ENCODE results near the gene RALGAPA1.
"Not testable (repeated sequence)": the region's sequence is repeated elsewhere in the genome, so short reads cannot be mapped to it uniquely, and the experiment has no call there.

The RALGAPA1 gene

GRCh38 chr14:35825968-35826217 is 16.8 kb upstream of the RALGAPA1 start:
- Histone ChIP-seq H3K4me1 (peaks cover 0 to 12% (median 9%) of the 10 kb centered on the region in 4 donors), H3K36me3 (no peaks in the 10 kb centered on the region), H3K27ac (peak overlapping the region; percentile 95 to 98), H3K4me3 (peak overlapping the region; percentile 74 to 87), H3K27me3 (no peaks in the 10 kb centered on the region), H3K9me3 (no peaks in the 10 kb centered on the region)
- TF ChIP-seq CTCF (IDR thresholded peaks at IDR 0.05) = no peak
- no peak for DNase-seq
- intact Hi-C loops (cut with DNase I; ENCODE audit: low total_unique reads) = no loop called here

GRCh38 chr14:35824446-35825165 is 15.5 kb upstream of the RALGAPA1 start:
- DNase-seq; intact Hi-C loops (cut with DNase I; ENCODE audit: low total_unique reads): not testable (repeated sequence)

GRCh38 chr14:35822501-35822900 is 13.4 kb upstream of the RALGAPA1 start:
- Histone ChIP-seq H3K9me3 (no peaks in the 10 kb centered on the region), H3K36me3 (no peaks in the 10 kb centered on the region), H3K4me1 (peaks cover 0 to 6% (median 5%) of the 10 kb centered on the region in 4 donors), H3K27ac (no peak overlapping the region), H3K27me3 (no peaks in the 10 kb centered on the region), H3K4me3 (no peak overlapping the region)
- intact Hi-C loops (cut with DNase I; ENCODE audit: low total_unique reads) = no loop called here
- TF ChIP-seq CTCF (IDR thresholded peaks at IDR 0.05) = no peak
- DNase-seq = no peak

More at GRCh38 chr14:35824446-35825165, 15.5 kb upstream of the RALGAPA1 start:
- not testable (repeated sequence) for H3K27me3 ChIP-seq, H3K9me3 ChIP-seq, H3K27ac ChIP-seq, H3K36me3 ChIP-seq
- H3K4me1 ChIP-seq = peaks cover 0 to 12% (median 9%) of the 10 kb centered on the region in 4 donors
- H3K4me3 ChIP-seq = peak overlapping the region in 1 of 2 donors; percentile 74

- no peak for DNase-seq
- H3K9me3 ChIP-seq = no peaks in the 10 kb centered on the region
- no peaks in the 10 kb centered on the region for H3K36me3 ChIP-seq
- intact Hi-C loops (cut with DNase I; ENCODE audit: low total_unique reads) = no loop called here
- H3K4me3 ChIP-seq = no peak overlapping the region
- no peaks in the 10 kb centered on the region for H3K4me1 ChIP-seq
- peak; percentile 33 to 65 for TF ChIP-seq CTCF (IDR thresholded peaks at IDR 0.05)
- H3K27me3 ChIP-seq = no peaks in the 10 kb centered on the region
- no peak overlapping the region for H3K27ac ChIP-seq
Observed at GRCh38 chr14:35821564-35822411, 12.7 kb upstream of the RALGAPA1 start.

GRCh38 chr14:35819591-35820540 is 10.8 kb upstream of the RALGAPA1 start:
- H3K4me3 ChIP-seq = no peak overlapping the region
- no peak for DNase-seq
- intact Hi-C loops (cut with DNase I; ENCODE audit: low total_unique reads) = no loop called here
- H3K4me1 ChIP-seq = no peaks in the 10 kb centered on the region
- H3K36me3 ChIP-seq = no peaks in the 10 kb centered on the region
- no peak overlapping the region for H3K27ac ChIP-seq
- TF ChIP-seq CTCF (IDR thresholded peaks at IDR 0.05) = no peak
- no peaks in the 10 kb centered on the region for H3K27me3 ChIP-seq
- H3K9me3 ChIP-seq = no peaks in the 10 kb centered on the region

Measured in tibial artery (tissue), 4 donors.